Heart left ventricle (tissue), 16 donors: ENCODE data around the gene AFF3. TPM values are rescaled to one million over a fixed set of nuclear protein-coding genes. Genes with fewer than 3 reads are reported as not detected.

Experiments used
- ATAC-seq, 4 donors: fragments of 200-7000 bp; cut with Tn5 transposase; one replicate each; pipeline ENCODE4 v1.9.1; 2020 to 2022; ENCODE audit warnings: moderate library complexity in 4 of 4, mild to moderate bottlenecking in 3 of 4, moderate number of reproducible peaks in 1 of 4
- DNase-seq, 5 donors: peaks; one replicate each; pipeline ENCODE4 v3.0.0-alpha.2; 2020
- H3K27ac ChIP-seq, 12 donors: fragments of 200-600 bp; sonication (generic) in 4 of 12; one replicate each; pipeline versions ENCODE4 v1.5.0 to v1.8.0; 2016 to 2022; ENCODE audit warnings: mild to moderate bottlenecking in 2 of 12
- H3K27me3 ChIP-seq, 9 donors: fragments of 200-600 bp; sonication (generic) in 2 of 9; one replicate each; pipeline versions ENCODE4 v1.5.1 to v1.8.0; 2016 to 2022; ENCODE audit warnings: mild to moderate bottlenecking in 3 of 9
- H3K36me3 ChIP-seq, 9 donors: fragments of 200-600 bp; sonication (generic) in 2 of 9; one replicate each; pipeline versions ENCODE4 v1.5.0 to v1.8.0; 2018 to 2022; ENCODE audit warnings: mild to moderate bottlenecking in 2 of 9
- H3K4me1 ChIP-seq, 12 donors: fragments of 200-600 bp; sonication (generic) in 4 of 12; one replicate each; pipeline versions ENCODE4 v1.5.0 to v1.8.0; 2016 to 2022; ENCODE audit warnings: mild to moderate bottlenecking in 3 of 12
- H3K4me3 ChIP-seq, 12 donors: fragments of 200-600 bp; sonication (generic) in 4 of 12; one replicate each; pipeline versions ENCODE4 v1.5.0 to v1.8.0; 2017 to 2022; ENCODE audit warnings: mild to moderate bottlenecking in 9 of 12, moderate library complexity in 4 of 12
- H3K9me3 ChIP-seq, 12 donors: fragments of 200-600 bp; sonication (generic) in 4 of 12; one replicate each; pipeline versions ENCODE4 v1.5.0 to v1.8.0; 2016 to 2022; ENCODE audit warnings: mild to moderate bottlenecking in 1 of 12
- POLR2A ChIP-seq, 2 donors: fragments of 450-650 bp; IDR thresholded peaks; one replicate each; pipeline ENCODE4 v1.6.1; 2017; ENCODE audit warnings: antibody characterized with exemption in 2 of 2, mild to moderate bottlenecking in 2 of 2, moderate library complexity in 2 of 2
- WGBS, 4 donors: extraction: QIAGEN DNeasy Blood & Tissue Kit in 2 of 4; methylation state at CpG; one replicate each; pipeline versions ENCODE4 v1.1.5 to v1.1.7; 2013 to 2018; 5-methylcytosine and 5-hydroxymethylcytosine counted together
- intact Hi-C, 10 donors: fragments of 100-400 bp; cut with DNase I; formaldehyde crosslinking; loops; one replicate each; pipeline versions ENCODE4 v1.11.1 to v1.14.2; 2022
- polyA plus RNA-seq, 2 donors: library from polyadenylated mRNA; stranded (reverse); fragments of 200-250 nt; gene quantifications; one replicate each; pipeline ENCODE4 v1.2.3, GENCODE V29; 2013
- total RNA-seq, 9 donors: library from RNA; depleted of rRNA in 2 of 9; stranded (reverse); fragments of >200 nt in 2 of 9; fragmentation: NEBNext Ultra II Directional in 3 of 9; extraction: Animal tissue kit (Norgen Biotek cat#: 25700) in 3 of 9; gene quantifications; one replicate each; pipeline versions ENCODE4 v1.1.0 to v1.2.4, GENCODE V29; 2016 to 2023
- TF ChIP-seq, protein P1 (sequence below), 12 donors: fragments of 200-600 bp; sonication (generic) in 4 of 12; IDR thresholded peaks; one replicate each; pipeline versions ENCODE4 v1.5.0 to v1.8.0; 2018 to 2022; ENCODE audit warnings: antibody characterized with exemption in 12 of 12, mild to moderate bottlenecking in 5 of 12
- donor health status: ischemic (EF 13 %, LVEDD 7.1; RV severe dilation, severe dysfunction).
- donor health status: healthy with polysubstance abuse.
- donor health status: DM: no; HTN: yes; CAD: no.
- donor health status: DM: no; HTN: no; CAD: no.
- donor health status: ischemic (EF 25% LVEDD 6.9; RV normal size, moderate dysfunction).
- donor health status: ischemic (EF 25% LVEDD 5.7; RV mildly dilated, moderate dysfunction).
- donor health status: healthy.
- donor health status: DM: yes; HTN: yes; CAD: no.
- donor health status: ischemic (EF 35%, LVEDD 5.7; RV mildly dilated, moderate dysfunction).
- donor health status: nonischemic (EF 11% LVEDD 7.7; RV severe dilation, severe dysfunction).
- donor health status: DM: yes; HTN: yes; CAD: no.
- donor health status: PGD.
- donor health status: ischemic (EF 29% LVEDD 5.4; RV normal size, mild dysfunction).
- donor health status: nonischemic (EF 23%, LVEDD 6.1; RV moderate dilation, normal function).

AFF3 gene
- total and polyA plus RNA-seq, 11 donors, result 1.3 to 15.5 (median 4.7) TPM

DNA sequence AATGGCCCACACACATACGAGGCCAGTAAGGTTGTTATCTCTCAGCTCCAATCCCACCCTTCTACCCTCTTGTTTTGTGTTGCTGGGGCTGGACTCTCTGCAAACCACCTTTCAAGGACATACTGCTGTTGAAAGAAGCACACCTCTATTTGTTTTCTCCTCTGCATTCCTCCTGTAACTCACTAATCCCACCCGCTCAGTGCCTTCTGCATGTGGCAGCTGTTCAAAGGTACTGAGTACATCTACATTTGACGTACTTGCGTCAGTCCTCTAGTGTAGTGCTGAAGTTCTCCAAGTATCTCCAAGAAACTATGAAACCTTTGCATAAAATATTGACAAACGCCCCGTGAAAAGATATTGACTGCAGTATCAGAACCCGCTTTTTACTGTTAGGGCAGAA is 310.6 kb downstream of the AFF3 start:
- Histone ChIP-seq H3K9me3 (no peaks in the 10 kb centered on the region), H3K4me3 (no peak overlapping the region), H3K4me1 (peaks cover 0 to 14% (median 0%) of the 10 kb centered on the region in 12 donors), H3K36me3 (no peaks in the 10 kb centered on the region), H3K27ac (no peak overlapping the region), H3K27me3 (no peaks in the 10 kb centered on the region)
- TF ChIP-seq, protein P1, sequence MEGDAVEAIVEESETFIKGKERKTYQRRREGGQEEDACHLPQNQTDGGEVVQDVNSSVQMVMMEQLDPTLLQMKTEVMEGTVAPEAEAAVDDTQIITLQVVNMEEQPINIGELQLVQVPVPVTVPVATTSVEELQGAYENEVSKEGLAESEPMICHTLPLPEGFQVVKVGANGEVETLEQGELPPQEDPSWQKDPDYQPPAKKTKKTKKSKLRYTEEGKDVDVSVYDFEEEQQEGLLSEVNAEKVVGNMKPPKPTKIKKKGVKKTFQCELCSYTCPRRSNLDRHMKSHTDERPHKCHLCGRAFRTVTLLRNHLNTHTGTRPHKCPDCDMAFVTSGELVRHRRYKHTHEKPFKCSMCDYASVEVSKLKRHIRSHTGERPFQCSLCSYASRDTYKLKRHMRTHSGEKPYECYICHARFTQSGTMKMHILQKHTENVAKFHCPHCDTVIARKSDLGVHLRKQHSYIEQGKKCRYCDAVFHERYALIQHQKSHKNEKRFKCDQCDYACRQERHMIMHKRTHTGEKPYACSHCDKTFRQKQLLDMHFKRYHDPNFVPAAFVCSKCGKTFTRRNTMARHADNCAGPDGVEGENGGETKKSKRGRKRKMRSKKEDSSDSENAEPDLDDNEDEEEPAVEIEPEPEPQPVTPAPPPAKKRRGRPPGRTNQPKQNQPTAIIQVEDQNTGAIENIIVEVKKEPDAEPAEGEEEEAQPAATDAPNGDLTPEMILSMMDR (IDR thresholded peaks at IDR 0.05), result no peak
- no peak for TF ChIP-seq POLR2A (IDR thresholded peaks at IDR 0.05)
- ATAC-seq (no peak), DNase-seq (no peak)
- intact Hi-C loops, result no loop called here
- WGBS, 4 donors, result 90 to 94% (median 94%) methylated on average over 7 of the region's 7 CpGs

DNA sequence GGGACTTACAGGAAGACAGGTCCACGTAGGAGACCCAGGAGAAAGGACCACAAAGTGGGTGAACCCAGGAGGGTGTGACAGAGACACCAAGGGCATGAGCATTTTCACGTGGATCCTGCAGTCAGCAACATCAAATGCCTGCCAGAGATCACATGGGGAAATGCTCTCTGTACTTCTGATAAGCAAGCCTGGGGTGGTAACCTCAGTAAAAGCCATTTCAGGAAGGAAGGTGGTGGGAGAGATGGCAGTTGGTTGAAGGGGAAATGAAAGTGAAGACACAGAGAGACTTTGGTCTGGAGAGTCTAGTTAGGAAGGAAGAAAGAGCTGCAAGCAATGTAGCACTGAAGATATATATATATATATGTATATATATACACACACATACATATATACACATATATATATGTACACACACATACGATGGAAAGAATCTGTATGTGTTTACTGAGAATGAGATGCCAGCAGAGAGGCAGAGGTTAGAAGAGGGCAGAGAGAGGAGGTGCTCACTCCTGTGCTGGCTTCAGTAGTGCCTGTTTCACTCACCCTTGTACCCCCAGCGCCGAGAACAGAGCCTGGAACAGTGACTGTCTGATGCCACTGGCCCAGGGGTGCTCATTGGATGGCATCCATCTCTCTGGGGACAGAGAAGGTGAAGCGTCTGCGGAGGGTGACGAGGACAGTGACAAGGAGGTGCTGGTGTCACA is 314.9 kb downstream of the AFF3 start:
- Histone ChIP-seq H3K27ac (no peak overlapping the region), H3K4me1 (peaks cover 0 to 14% (median 0%) of the 10 kb centered on the region in 12 donors), H3K4me3 (no peak overlapping the region), H3K27me3 (no peaks in the 10 kb centered on the region), H3K36me3 (no peaks in the 10 kb centered on the region), H3K9me3 (no peaks in the 10 kb centered on the region)
- intact Hi-C loops, result loop anchor here in 2 of 10 donors (10.0 kb wide), 2 partner anchors 273 to 417 kb away; no protein-coding TSS in a partner anchor
- DNase-seq (no peak), ATAC-seq (peak in 1 of 4 donors; percentile 32)
- no peak for TF ChIP-seq POLR2A (IDR thresholded peaks at IDR 0.05)
- TF ChIP-seq, protein P1 (IDR thresholded peaks at IDR 0.05), result no peak
- 79 to 80% (median 79%) methylated on average over 8 of the region's 8 CpGs for WGBS, 4 donors

DNA sequence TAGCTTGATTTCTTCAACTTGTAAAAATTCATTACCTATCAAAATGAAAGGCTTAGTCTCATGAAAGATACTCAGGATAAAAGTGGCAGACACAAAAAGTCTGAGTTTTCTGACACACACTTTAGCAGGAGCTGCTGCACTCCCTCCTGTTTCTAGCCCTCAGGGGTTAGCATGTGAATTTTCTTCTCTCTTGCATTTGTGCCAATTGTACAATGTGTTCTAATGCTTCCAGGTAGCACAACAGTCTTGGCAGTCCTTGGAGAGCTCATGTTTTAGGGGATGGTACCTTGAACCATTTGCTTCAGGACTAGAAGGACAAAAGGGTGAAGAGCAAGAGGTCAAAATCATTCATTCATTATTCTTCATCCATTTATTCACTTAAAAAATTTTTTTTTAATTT is 316.8 kb downstream of the AFF3 start:
- Histone ChIP-seq H3K27ac (no peak overlapping the region), H3K9me3 (no peaks in the 10 kb centered on the region), H3K27me3 (no peaks in the 10 kb centered on the region), H3K4me3 (no peak overlapping the region), H3K4me1 (peaks cover 0 to 14% (median 0%) of the 10 kb centered on the region in 12 donors), H3K36me3 (no peaks in the 10 kb centered on the region)
- DNase-seq (no peak), ATAC-seq (no peak)
- intact Hi-C loops, result loop anchor here in 2 of 10 donors (10.0 kb wide), 2 partner anchors 271 to 419 kb away; no protein-coding TSS in a partner anchor
- TF ChIP-seq POLR2A (IDR thresholded peaks at IDR 0.05), result no peak
- TF ChIP-seq, protein P1 (IDR thresholded peaks at IDR 0.05), result no peak

DNA sequence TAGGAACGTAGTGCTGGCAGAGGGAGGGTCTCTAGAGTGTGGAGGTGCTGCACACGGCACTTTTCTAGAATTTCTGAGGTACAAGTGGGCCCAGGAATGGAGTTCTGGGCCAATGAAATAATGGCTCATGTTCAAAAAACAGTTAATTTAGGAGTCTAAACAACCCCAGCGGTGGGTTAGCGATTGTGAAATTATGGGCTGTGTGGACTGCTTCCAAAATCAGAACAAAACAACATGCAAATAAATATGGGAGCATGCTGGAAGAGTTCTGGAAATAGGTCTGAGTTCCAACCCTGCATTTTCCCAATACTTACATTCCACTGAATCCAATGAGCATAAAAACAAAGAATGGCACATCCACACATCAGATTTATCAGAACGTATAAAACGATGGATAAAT is 317.6 kb downstream of the AFF3 start:
- Histone ChIP-seq H3K9me3 (no peaks in the 10 kb centered on the region), H3K4me1 (peaks cover 0 to 14% (median 0%) of the 10 kb centered on the region in 12 donors), H3K4me3 (no peak overlapping the region), H3K36me3 (no peaks in the 10 kb centered on the region), H3K27me3 (no peaks in the 10 kb centered on the region), H3K27ac (no peak overlapping the region)
- DNase-seq, result no peak
- intact Hi-C loops, result loop anchor here in 6 of 10 donors (5.0 to 10.0 kb wide), 5 partner anchors 262 to 420 kb away; no protein-coding TSS in a partner anchor
- no peak for TF ChIP-seq POLR2A (IDR thresholded peaks at IDR 0.05)
- TF ChIP-seq, protein P1 (IDR thresholded peaks at IDR 0.05), result no peak
- WGBS, 4 donors, result 84 to 89% (median 86%) methylated on average over 6 of the region's 6 CpGs
- ATAC-seq, result no peak
